Activated naive CD4-positive, alpha-beta T cell treated with anti-CD3 and anti-CD28 coated beads for 36 hours (primary cell): ENCODE data around the gene RUBCNL. TPM values are rescaled to one million over a fixed set of nuclear protein-coding genes. Genes with fewer than 3 reads are reported as not detected.

Source experiments
- CTCF ChIA-PET: fragments of 350-600 bp; sonication (Branson Sonifier 250); formaldehyde crosslinking; loops from one replicate; lab custom pipeline; 2021; ENCODE audit warnings: antibody characterized with exemption; lab: Charles Lee
- DNase-seq: peaks from one replicate; pipeline ENCODE4 v3.0.0-alpha.2; 2020
- H3K27ac Mint-ChIP-seq: one replicate; pipeline ENCODE4 v1.8.0; 2021; ENCODE audit warnings: mild to moderate bottlenecking, mixed read lengths
- H3K27me3 Mint-ChIP-seq: one replicate; pipeline ENCODE4 v1.8.0; 2021; ENCODE audit warnings: low read depth, mixed read lengths
- H3K36me3 Mint-ChIP-seq: one replicate; pipeline ENCODE4 v1.8.0; 2021; ENCODE audit warnings: low read depth, mixed read lengths
- H3K4me1 Mint-ChIP-seq: one replicate; pipeline ENCODE4 v1.8.0; 2021; ENCODE audit warnings: low read depth, mixed read lengths
- H3K4me3 Mint-ChIP-seq: one replicate; pipeline ENCODE4 v1.8.0; 2021; ENCODE audit warnings: mild to moderate bottlenecking, moderate library complexity, mixed read lengths
- H3K9me3 Mint-ChIP-seq: one replicate; pipeline ENCODE4 v1.8.0; 2021; ENCODE audit warnings: mixed read lengths
- intact Hi-C: fragments of 100-400 bp; cut with micrococcal nuclease; formaldehyde crosslinking; loops from one replicate; pipeline ENCODE4 v1.15.1; 2023
- total RNA-seq, 2 experiments: library from RNA; stranded (reverse); gene quantifications; one replicate each; pipeline ENCODE4 v1.2.3, GENCODE V29; 2021

The RUBCNL gene
- total RNA-seq, 2 experiments from 2014 or later = 3.6 to 3.7 TPM

DNA sequence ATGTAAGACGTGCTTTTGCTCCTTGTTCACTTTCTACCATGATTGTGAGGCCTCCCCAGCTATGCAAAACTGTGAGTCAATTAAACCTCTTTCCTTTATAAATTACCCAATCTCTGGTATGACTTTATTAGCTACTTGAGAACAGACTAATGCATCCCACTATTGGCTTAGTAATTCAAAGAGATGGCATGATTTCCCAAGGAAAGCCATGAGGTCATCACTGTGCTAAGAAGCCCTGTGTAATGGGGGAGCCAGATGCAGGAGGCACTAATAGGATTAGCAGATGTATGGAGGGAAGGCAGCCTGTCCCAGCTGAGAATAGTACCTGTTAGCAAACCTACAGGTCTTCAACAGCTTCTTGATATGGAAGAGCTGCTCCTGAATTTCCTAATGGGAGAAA is 38.1 kb downstream of the RUBCNL start:
- Mint-ChIP-seq H3K4me3 (no peak overlapping the region), H3K36me3 (peaks cover 6% of the 10 kb centered on the region), H3K4me1 (peaks cover 5% of the 10 kb centered on the region), H3K9me3 (peaks cover 9% of the 10 kb centered on the region), H3K27me3 (no peaks in the 10 kb centered on the region), H3K27ac (no peak overlapping the region)
- CTCF ChIA-PET = interaction anchor here (0.5 kb wide), 1 partner anchor 120 kb away, joined by 3 read pairs; no protein-coding TSS in a partner anchor
- intact Hi-C loops = no loop called here
- DNase-seq = no peak

DNA sequence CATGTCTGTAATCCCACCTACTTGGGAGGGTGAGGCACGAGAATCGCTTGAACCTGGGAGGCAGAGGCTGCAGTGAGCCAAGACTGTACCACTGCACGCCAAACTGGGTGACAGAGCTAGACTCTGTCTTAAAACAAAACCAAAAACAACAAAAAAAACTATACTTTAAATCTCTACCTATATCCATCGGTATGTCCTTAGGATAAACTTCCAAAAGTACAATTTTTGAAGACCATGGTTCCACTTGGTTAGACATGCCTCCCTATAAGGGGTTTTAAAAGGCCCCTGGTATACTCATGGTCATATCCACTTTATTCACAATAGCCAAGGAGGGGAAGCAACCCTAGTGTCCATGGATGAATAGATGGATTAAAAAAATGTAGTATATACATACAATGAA is 39.8 kb downstream of the RUBCNL start:
- H3K27me3 Mint-ChIP-seq = no peaks in the 10 kb centered on the region
- intact Hi-C loops = no loop called here
- no peaks in the 10 kb centered on the region for H3K9me3 Mint-ChIP-seq
- H3K36me3 Mint-ChIP-seq = no peaks in the 10 kb centered on the region
- no peak for DNase-seq
- peaks cover 11% of the 10 kb centered on the region for H3K4me1 Mint-ChIP-seq
- H3K4me3 Mint-ChIP-seq = no peak overlapping the region
- no peak overlapping the region for H3K27ac Mint-ChIP-seq
- CTCF ChIA-PET = no interaction called here

GRCh38 chr13:46345866-46346265 is 41.2 kb downstream of the RUBCNL start:
- H3K36me3 Mint-ChIP-seq = no peaks in the 10 kb centered on the region
- no peaks in the 10 kb centered on the region for H3K27me3 Mint-ChIP-seq
- peaks cover 25% of the 10 kb centered on the region for H3K4me1 Mint-ChIP-seq
- intact Hi-C loops = no loop called here
- DNase-seq = no peak
- H3K4me3 Mint-ChIP-seq = no peak overlapping the region
- CTCF ChIA-PET = interaction anchor here (0.5 to 1.3 kb wide), 3 partner anchors 11 to 60 kb away, joined by 3 to 4 read pairs (median 3); no protein-coding TSS in a partner anchor
- H3K9me3 Mint-ChIP-seq = no peaks in the 10 kb centered on the region
- no peak overlapping the region for H3K27ac Mint-ChIP-seq

GRCh38 chr13:46345398-46345797 is 41.7 kb downstream of the RUBCNL start:
- no peak for DNase-seq
- Mint-ChIP-seq H3K36me3 (peaks cover 1% of the 10 kb centered on the region), H3K27ac (no peak overlapping the region), H3K9me3 (no peaks in the 10 kb centered on the region), H3K4me3 (no peak overlapping the region), H3K27me3 (no peaks in the 10 kb centered on the region), H3K4me1 (peaks cover 29% of the 10 kb centered on the region)
- intact Hi-C loops = no loop called here
- CTCF ChIA-PET = interaction anchor here (0.6 to 1.3 kb wide), 2 partner anchors 11 to 14 kb away, joined by 3 read pairs; no protein-coding TSS in a partner anchor

DNA sequence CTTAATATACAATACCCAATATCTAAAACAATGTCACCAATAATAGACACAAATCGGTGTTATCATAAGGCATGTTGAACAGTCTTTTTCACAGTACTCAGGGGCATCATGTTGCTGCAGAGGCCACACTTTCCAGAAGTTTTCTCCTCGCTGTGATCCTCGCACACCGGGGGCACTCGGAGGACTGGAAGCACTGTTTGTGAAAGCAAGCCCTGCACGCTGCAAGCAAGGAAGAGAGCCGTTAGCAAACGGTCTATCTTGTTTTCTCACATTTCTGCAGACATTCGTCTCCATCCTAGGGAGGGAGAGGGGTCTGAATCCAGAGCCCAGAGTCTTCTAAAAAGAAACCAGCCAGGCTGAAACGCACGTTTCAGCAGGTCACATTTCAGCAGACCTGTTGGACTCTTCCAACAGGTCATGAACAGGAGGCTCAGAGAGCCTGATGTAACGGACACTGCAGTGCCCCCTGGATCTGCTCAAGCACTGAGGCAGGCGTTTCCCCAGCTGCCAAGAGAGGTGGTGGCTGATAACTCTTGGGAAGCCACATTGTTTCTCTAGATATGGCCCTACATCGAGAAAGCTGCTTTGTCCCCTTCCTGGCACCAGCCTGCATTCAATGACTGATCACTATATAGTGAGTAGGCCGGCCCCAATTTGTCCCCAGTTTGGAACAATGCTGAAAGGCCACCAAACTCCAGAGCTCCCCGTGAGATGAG is 43.6 kb downstream of the RUBCNL start:
- Mint-ChIP-seq H3K4me3 (no peak overlapping the region), H3K4me1 (peaks cover 47% of the 10 kb centered on the region), H3K36me3 (peaks cover 1% of the 10 kb centered on the region), H3K27ac (no peak overlapping the region), H3K27me3 (no peaks in the 10 kb centered on the region), H3K9me3 (no peaks in the 10 kb centered on the region)
- CTCF ChIA-PET = interaction anchor here (1.5 kb wide), 1 partner anchor 11 kb away, joined by 4 read pairs; no protein-coding TSS in a partner anchor
- intact Hi-C loops = loop anchor here (5.0 kb wide), 1 partner anchor 249 kb away; no protein-coding TSS in a partner anchor
- DNase-seq = no peak

- H3K27ac Mint-ChIP-seq = peak overlapping the region; percentile 92
- intact Hi-C loops = loop anchor here (5.0 kb wide), 1 partner anchor 250 kb away; no protein-coding TSS in a partner anchor
- peaks cover 1% of the 10 kb centered on the region for H3K36me3 Mint-ChIP-seq
- CTCF ChIA-PET = no interaction called here
- peak; percentile 21 for DNase-seq
- no peak overlapping the region for H3K4me3 Mint-ChIP-seq
- H3K27me3 Mint-ChIP-seq = no peaks in the 10 kb centered on the region
- no peaks in the 10 kb centered on the region for H3K9me3 Mint-ChIP-seq
- peaks cover 52% of the 10 kb centered on the region for H3K4me1 Mint-ChIP-seq
Measured at GRCh38 chr13:46342538-46342937, 44.5 kb downstream of the RUBCNL start.

DNA sequence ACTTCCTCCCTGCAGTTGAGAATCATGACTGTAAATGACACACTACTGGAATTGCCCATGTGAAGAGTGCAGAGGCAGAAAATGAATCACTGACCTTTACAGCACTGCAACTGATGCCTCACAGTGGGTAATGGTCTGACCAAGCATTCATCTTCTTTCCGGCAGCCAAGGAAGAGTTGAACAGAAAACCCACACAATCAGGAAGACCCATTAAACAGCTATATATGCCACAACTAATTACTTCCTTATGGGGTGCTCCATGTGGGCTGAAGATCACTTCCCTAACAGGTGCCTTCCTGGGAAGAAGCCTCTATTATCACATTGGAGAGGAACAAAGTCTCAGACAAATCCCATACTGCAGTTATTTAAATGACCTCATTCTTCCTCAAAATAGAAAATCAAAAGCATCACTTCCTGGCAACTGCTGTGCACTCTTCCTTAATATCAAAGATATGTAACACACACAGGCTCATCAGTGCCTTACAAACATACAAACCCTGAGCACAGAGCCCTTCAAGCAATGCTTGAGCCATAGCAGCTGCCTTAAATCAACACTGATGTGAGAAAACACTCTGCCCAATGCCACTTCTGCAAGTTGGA is 45.8 kb downstream of the RUBCNL start:
- Mint-ChIP-seq H3K27me3 (no peaks in the 10 kb centered on the region), H3K4me3 (peak overlapping the region; percentile 63), H3K27ac (peak overlapping the region; percentile 92), H3K4me1 (peaks cover 52% of the 10 kb centered on the region), H3K36me3 (peaks cover 3% of the 10 kb centered on the region), H3K9me3 (peaks cover 2% of the 10 kb centered on the region)
- peak; percentile 78 for DNase-seq
- intact Hi-C loops = loop anchor here (1.0 to 5.0 kb wide), 9 partner anchors 9 to 316 kb away; partner anchors contain the start of genes LCP1 and RUBCNL
- CTCF ChIA-PET = no interaction called here

- Mint-ChIP-seq H3K9me3 (peaks cover 2% of the 10 kb centered on the region), H3K4me1 (peaks cover 52% of the 10 kb centered on the region), H3K4me3 (peak overlapping the region; percentile 63), H3K27me3 (no peaks in the 10 kb centered on the region), H3K27ac (peak overlapping the region; percentile 92), H3K36me3 (peaks cover 3% of the 10 kb centered on the region)
- intact Hi-C loops = loop anchor here (1.0 to 5.0 kb wide), 9 partner anchors 8 to 316 kb away; partner anchors contain the start of genes LCP1 and RUBCNL
- CTCF ChIA-PET = no interaction called here
- DNase-seq = no peak
Measured at GRCh38 chr13:46340631-46341111, 46.4 kb downstream of the RUBCNL start.

DNA sequence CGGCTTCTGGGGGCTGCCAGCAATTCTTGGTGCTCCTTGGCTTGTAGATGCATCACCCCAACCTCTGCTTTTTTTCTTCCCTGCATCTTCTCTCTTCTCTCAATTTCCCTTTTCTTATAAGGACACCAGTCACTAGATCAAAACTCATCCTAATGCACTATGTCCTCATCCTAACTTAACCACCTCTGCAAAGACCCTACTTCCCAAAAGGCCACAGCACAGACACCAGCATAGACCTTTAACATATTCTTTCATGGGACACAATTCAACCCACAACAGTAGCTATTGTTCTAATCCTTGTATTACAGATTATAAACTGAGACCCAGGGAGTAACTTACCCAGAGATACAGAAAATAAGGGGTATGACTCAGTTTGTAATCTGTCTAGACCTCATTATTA is 47.0 kb downstream of the RUBCNL start:
- H3K9me3 Mint-ChIP-seq = peaks cover 2% of the 10 kb centered on the region
- H3K4me1 Mint-ChIP-seq = peaks cover 52% of the 10 kb centered on the region
- DNase-seq = no peak
- H3K4me3 Mint-ChIP-seq = peak overlapping the region; percentile 63
- H3K27me3 Mint-ChIP-seq = no peaks in the 10 kb centered on the region
- intact Hi-C loops = loop anchor here (2.0 to 5.0 kb wide), 2 partner anchors 252 to 317 kb away; no protein-coding TSS in a partner anchor
- H3K27ac Mint-ChIP-seq = peak overlapping the region; percentile 92
- peaks cover 6% of the 10 kb centered on the region for H3K36me3 Mint-ChIP-seq
- CTCF ChIA-PET = no interaction called here

GRCh38 chr13:46339035-46339666 is 47.9 kb downstream of the RUBCNL start:
- peak; percentile 65 for DNase-seq
- Mint-ChIP-seq H3K4me3 (peak overlapping the region; percentile 16), H3K27ac (peak overlapping the region; percentile 92), H3K27me3 (no peaks in the 10 kb centered on the region), H3K36me3 (peaks cover 6% of the 10 kb centered on the region), H3K9me3 (peaks cover 2% of the 10 kb centered on the region), H3K4me1 (peaks cover 59% of the 10 kb centered on the region)
- CTCF ChIA-PET = interaction anchor here (0.6 kb wide), 1 partner anchor 87 kb away, joined by 5 read pairs; no protein-coding TSS in a partner anchor
- intact Hi-C loops = no loop called here

GRCh38 chr13:46337700-46338099 is 49.4 kb downstream of the RUBCNL start:
- Mint-ChIP-seq H3K27me3 (no peaks in the 10 kb centered on the region), H3K9me3 (peaks cover 2% of the 10 kb centered on the region), H3K27ac (no peak overlapping the region), H3K4me1 (peaks cover 64% of the 10 kb centered on the region), H3K4me3 (no peak overlapping the region), H3K36me3 (peaks cover 6% of the 10 kb centered on the region)
- CTCF ChIA-PET = no interaction called here
- DNase-seq = no peak
- intact Hi-C loops = no loop called here
